ENCODE measurements around the gene ARHGAP5. TPM values are rescaled to one million over a fixed set of nuclear protein-coding genes. Genes with fewer than 3 reads are reported as not detected.

Gene ARHGAP5
- polyA plus RNA-seq, 3 donors, result 2.5 to 6.3 (median 4.3) TPM

- no peaks in the 10 kb centered on the region for H3K79me2 ChIP-seq (ENCODE audit: insufficient read depth, low read length)
- no peaks in the 10 kb centered on the region for H4K20me1 ChIP-seq (ENCODE audit: insufficient read depth, low read length)
- H3K27ac ChIP-seq (ENCODE audit: low read depth in 1 of 2, low read length in 2 of 2), result no peak overlapping the region
- no peak for DNase-seq
- H3K4me2 ChIP-seq (replicated peaks; ENCODE audit: extremely low read depth, low read length, poor library complexity, severe bottlenecking), result no peak overlapping the region
- no peak overlapping the region for H2AFZ ChIP-seq (ENCODE audit: insufficient read depth, low read depth, low read length, poor library complexity, severe bottlenecking)
- whole genome bisulfite sequencing (ENCODE audit: insufficient coverage), result 100% methylated on average over 1 of the region's 6 CpGs
- H3K4me3 ChIP-seq (replicated peaks in 1 of 3; ENCODE audit: low read depth in 2 of 3, low read length in 3 of 3), result no peak overlapping the region
- no peaks in the 10 kb centered on the region for H3K4me1 ChIP-seq (ENCODE audit: control insufficient read depth in 1 of 2, insufficient read depth in 2 of 2, low read length in 2 of 2)
- H3K36me3 ChIP-seq (replicated peaks in 1 of 2; ENCODE audit: control insufficient read depth in 1 of 2, insufficient read depth in 2 of 2, low read length in 2 of 2), result peaks cover 0 to 13% of the 10 kb centered on the region in 2 donors
- intact Hi-C loops (cut with micrococcal nuclease), result no loop called here
- H3K4me1 Mint-ChIP-seq, result no peaks in the 10 kb centered on the region
- H3K27ac Mint-ChIP-seq, result no peak overlapping the region
- H3K36me3 Mint-ChIP-seq, result peaks cover 21 to 23% of the 10 kb centered on the region in 2 donors
- H3K9ac ChIP-seq (ENCODE audit: insufficient read depth, low read length, poor library complexity, severe bottlenecking), result no peak overlapping the region
- TF ChIP-seq CTCF (IDR thresholded peaks at IDR 0.05), result no peak
- no peak overlapping the region for H3K4me3 Mint-ChIP-seq
- no peaks in the 10 kb centered on the region for H3K9me3 Mint-ChIP-seq
- H3K27me3 ChIP-seq (ENCODE audit: control insufficient read depth in 2 of 2, insufficient read depth in 2 of 2, low read length in 2 of 2), result no peaks in the 10 kb centered on the region
- H3K27me3 Mint-ChIP-seq (ENCODE audit: low read depth in 3 of 3), result no peaks in the 10 kb centered on the region
- H3K9me3 ChIP-seq (replicated peaks in 1 of 2; ENCODE audit: control insufficient read depth in 1 of 2, insufficient read depth in 1 of 2, low read length in 2 of 2), result no peaks in the 10 kb centered on the region
Measured at GRCh38 chr14:32090686-32091085, 13.6 kb downstream of the ARHGAP5 start.

DNA sequence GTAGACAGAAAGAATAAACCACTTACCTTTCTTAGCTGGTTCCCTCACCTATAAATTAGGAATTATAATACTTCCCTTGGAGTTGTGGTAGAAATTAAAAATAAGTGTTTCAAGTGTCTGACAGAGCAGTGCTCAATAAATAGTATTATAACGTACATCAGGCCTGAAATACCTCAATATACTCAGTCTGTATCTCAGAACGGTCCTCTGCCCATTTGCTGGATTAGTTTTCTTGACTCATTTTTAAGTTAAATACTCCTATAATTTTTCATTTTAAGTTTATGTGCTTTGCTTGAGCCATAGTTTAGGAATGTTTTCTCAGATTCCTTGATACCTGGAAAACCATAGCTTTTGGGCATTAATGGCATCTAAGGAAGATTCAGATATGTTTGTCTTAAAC lies 22.4 kb downstream of the ARHGAP5 start:
- intact Hi-C loops (cut with micrococcal nuclease), result no loop called here
- TF ChIP-seq CTCF (IDR thresholded peaks at IDR 0.05), result no peak
- no CpG with 5 or more reads among the region's 2 CpGs for WGBS (ENCODE audit: insufficient coverage)
- Mint-ChIP-seq H3K36me3 (peaks cover 0 to under 1% of the 10 kb centered on the region in 2 donors), H3K4me1 (peaks cover 2% of the 10 kb centered on the region), H3K9me3 (no peaks in the 10 kb centered on the region), H3K27ac (no peak overlapping the region), H3K27me3 (ENCODE audit: low read depth in 3 of 3) (no peaks in the 10 kb centered on the region), H3K4me3 (no peak overlapping the region)
- no peak overlapping the region for H3K9ac ChIP-seq (ENCODE audit: insufficient read depth, low read length, poor library complexity, severe bottlenecking)
- no peak overlapping the region for H3K4me2 ChIP-seq (replicated peaks; ENCODE audit: extremely low read depth, low read length, poor library complexity, severe bottlenecking)
- no peak overlapping the region for H3K4me3 ChIP-seq (replicated peaks in 1 of 3; ENCODE audit: low read depth in 2 of 3, low read length in 3 of 3)
- DNase-seq, result no peak
- H3K36me3 ChIP-seq (replicated peaks in 1 of 2; ENCODE audit: control insufficient read depth in 1 of 2, insufficient read depth in 2 of 2, low read length in 2 of 2), result no peaks in the 10 kb centered on the region
- no peaks in the 10 kb centered on the region for H3K27me3 ChIP-seq (ENCODE audit: control insufficient read depth in 2 of 2, insufficient read depth in 2 of 2, low read length in 2 of 2)
- H4K20me1 ChIP-seq (ENCODE audit: insufficient read depth, low read length), result no peaks in the 10 kb centered on the region
- H3K79me2 ChIP-seq (ENCODE audit: insufficient read depth, low read length), result no peaks in the 10 kb centered on the region
- H3K27ac ChIP-seq (ENCODE audit: low read depth in 1 of 2, low read length in 2 of 2), result no peak overlapping the region
- no peaks in the 10 kb centered on the region for H3K4me1 ChIP-seq (ENCODE audit: control insufficient read depth in 1 of 2, insufficient read depth in 2 of 2, low read length in 2 of 2)
- no peak overlapping the region for H2AFZ ChIP-seq (ENCODE audit: insufficient read depth, low read depth, low read length, poor library complexity, severe bottlenecking)
- no peaks in the 10 kb centered on the region for H3K9me3 ChIP-seq (replicated peaks in 1 of 2; ENCODE audit: control insufficient read depth in 1 of 2, insufficient read depth in 1 of 2, low read length in 2 of 2)

All from CD14-positive monocyte (primary cell).